NCI-H1417 treated with DMSO at 0.1 percent for 48 hours (cell line): ENCODE measurements around the gene NOS1.
A peak's percentile ranks its signal among the peaks of the same experiment; 100 is the strongest.
"Not testable (repeated sequence)": the region's sequence is repeated elsewhere in the genome, so short reads cannot be mapped to it uniquely, and the experiment has no call there.

Source experiments
- DNase-seq: peaks from one replicate; lab custom pipeline; 2025; lab: John Stamatoyannopoulos, UW

NOS1 gene

DNA sequence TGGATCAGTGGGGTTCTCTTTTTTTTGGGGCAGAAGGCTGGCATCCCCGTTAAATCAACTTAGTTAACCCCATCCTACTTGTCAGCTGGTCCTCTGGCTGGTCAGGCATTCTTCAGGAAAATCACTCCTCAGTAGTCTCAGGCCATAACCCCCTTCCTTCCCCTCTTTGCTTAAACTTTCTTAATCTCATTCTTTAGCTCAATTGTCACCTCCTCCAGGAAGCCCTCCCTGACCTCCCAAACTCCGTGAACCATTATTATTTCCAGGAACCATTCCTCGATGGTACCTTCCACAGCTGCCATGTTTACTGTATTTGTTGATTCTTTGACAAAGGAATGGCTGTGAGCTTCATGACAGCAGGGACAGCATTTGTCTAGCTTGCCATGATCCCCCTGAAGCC lies 98.7 kb downstream of the NOS1 start:
- DNase-seq = no peak

DNA sequence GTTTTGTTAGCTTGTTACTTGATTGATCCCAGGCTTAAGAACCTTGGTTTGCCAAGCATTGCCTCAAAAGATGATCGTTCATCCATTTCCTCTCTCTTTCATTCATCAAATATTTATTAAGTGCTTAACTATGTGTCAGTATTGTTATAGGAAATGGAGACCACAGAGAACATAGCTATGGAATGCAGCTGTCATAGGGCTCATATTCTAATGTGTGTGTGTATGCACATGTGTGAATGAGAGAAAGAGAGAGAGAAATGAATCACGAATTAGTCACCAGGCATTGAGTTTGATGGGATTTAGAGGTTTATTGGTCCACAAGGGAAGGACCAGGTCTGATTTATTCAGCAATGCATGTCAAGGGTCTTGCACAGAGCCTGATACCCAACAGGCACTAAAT lies 100.2 kb downstream of the NOS1 start:
- no peak for DNase-seq

DNA sequence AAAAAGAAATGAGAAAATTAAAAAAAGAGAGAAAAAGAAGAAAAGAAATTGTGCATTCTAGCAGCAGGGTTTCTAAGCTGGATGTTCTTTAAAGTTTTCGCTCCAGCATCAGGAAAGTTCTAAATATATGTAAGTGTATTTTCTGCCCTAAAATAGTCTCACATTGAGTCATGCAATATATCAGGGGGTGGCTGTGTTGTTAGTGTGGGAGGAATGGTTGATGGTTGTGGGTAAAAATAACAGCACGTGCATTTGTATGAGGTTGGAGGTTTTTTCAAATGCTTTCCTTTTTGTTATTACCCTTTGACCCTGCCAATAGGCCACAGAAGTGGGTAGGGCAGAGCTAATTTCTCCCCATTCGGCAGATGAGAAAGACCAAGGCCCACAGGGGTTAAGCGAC lies 106.0 kb downstream of the NOS1 start:
- DNase-seq = no peak

DNA sequence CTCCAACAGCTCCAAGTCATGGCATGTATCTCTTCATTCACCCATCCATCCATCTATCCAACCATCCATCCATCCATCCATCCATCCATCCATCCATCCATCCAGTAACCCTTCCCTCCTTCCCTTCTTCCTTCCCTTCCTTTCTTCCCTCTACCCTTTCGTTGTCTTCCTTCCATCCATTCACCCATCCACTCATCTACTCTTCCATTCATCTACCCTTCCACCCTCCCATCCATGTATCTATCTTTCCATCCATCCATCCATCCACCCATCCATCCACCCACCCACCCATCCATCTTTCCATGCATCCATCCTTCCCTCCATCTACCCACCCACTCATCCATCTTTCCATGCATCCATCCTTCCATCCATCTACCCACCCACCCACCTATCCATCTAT lies 117.9 kb downstream of the NOS1 start:
- DNase-seq = no peak

DNA sequence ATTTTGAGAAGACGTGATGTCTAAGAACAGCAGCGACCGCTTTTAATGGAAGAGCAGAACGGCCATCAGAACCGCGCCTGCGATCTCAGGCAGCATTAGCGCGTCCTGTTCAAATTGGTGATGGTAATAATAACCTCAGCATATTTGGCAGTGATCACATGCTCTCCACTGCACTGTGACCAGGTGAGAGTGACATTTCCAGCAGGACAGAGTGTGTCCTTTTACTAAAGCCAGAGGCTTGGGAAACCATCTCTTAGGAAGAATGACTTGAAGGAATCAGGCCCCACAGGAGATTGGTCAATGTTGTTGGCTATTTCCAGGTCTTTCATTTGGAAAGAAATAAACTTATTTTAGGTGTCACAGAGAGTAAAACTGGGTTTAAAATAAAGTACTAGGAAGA lies 119.7 kb downstream of the NOS1 start:
- DNase-seq = no peak

DNA sequence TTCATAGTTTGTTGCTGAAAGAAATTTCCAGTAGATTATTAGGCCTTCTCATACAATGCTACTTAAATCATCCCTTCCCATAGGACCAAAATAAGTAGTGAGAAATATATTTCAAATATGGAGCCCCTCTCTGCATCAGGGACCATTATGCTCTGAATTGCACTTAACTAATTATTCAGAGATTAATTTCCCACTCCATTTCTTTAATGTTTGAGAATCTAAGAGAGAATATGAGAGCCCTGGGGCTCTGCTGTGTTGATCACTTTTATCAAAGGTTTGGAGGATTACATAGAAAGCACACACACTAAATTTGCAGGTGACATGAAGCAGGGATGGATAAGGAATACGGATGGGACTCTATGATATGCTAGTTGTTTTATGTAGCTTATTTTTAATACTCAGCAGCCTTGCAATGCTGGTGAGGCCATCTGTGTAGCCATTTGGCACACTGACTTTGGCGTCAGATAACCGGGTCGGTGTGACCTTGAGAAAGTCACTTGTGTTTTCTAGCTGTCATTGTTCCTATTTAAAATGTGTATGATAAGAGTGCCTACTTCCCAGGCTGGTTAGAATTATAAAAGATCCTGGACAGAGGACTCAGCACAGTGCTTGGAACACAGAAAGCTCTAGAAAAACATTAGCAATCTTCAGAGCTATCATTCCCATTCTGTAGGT lies 121.2 kb downstream of the NOS1 start:
- no peak for DNase-seq

DNA sequence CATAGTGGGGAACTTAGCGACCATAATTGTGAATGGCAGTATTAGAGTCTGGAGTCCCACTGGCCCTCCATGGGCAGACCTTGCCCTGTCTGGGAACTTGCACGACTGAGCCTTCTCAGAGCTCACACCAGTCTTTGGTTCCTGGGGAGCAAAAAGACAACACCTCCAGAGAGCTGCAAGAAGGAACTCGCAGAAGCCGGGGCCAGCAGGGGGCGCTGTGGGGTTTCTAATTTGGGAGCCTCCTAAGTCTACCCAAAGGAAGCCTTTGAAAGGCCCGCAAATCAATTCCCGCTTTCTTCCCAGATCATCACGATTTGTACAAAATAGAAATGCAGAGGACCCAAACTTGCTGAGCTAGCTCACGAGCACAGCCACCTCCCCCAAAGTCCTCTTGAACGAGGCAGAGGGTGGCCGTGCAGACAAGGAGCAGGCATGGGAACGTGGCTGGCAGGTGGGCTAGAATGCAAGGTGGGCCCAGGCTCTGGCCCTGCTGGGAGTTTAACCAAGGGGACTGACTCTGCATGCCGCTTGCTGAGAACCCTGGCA lies 124.9 kb downstream of the NOS1 start:
- DNase-seq = no peak

DNA sequence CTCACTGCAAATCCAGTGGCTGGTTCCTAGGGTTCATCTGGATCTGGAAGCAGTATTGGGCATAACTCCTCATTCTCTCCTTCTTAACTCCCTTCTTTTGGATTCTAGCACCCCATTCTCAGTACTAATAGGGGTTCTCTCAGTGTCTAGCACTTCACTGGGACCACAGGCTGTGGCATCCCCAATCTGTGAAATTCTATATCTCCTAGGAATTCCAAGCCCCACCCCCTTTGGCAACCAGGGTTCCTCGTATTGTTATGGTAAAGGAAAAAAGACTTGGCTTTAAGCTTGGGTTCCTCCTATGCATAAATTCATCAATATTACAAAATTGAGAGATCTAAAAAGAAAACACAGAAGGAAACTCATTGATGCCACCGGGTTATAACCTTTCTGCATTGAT lies 126.2 kb downstream of the NOS1 start:
- no peak for DNase-seq

DNA sequence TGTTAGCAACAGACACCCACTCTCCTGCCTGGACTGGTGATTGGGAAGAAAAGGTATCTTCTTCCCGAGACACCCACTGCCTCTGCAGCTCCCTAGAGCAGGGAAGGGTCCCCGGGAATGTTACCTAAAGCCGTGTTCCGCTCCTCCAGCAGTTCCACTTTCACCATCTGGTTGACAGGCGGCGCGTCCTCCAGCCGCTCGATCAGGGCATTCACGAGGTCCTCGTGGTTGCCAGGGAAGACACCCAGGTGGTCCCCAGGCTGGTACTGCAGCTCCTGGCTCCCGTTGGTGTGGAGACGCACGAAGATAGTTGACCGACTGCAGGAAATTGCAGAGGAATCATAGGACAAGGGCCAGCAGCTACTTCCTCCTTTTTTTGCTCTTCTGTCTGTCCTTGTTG lies 127.0 kb downstream of the NOS1 start:
- DNase-seq = no peak

DNA sequence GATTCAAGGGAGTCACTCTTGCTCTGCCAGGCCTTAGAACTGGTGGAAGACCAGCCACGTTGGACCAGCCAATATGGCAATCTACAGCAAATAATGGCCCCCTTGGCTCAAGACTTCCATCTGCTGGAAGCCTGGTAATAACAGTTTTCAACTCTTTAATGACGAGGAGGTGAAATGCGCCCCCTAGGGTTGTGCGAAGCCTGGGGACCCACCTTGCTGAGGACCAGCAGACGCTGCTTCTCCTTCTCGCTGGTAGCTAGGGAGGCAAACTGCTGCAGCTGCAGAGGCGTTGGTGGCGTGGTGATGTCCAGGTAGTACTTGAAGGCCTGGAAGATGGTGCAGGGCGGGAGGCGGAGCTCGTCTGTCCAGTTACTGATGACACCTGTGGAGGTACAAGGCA lies 129.7 kb downstream of the NOS1 start:
- no peak for DNase-seq

DNA sequence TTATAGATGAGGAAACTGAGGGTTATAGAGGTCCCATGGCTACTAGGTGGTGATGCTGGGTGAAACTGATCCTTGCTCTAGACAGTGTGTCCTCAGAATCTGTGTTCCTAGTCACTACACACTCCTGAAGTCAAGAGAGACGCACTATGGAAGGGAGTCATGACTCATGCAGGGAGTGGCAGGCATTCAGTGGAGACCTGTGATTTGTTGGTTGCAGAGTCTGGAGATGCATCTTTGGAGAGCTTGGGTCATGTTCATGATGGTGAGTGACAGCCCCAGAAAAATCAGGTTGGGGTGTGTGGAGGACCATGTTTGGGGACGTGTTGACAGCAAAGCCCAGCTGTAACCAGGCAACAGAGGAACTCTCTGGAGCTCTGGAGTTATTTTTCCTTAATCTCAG lies 133.2 kb downstream of the NOS1 start:
- no peak for DNase-seq

DNA sequence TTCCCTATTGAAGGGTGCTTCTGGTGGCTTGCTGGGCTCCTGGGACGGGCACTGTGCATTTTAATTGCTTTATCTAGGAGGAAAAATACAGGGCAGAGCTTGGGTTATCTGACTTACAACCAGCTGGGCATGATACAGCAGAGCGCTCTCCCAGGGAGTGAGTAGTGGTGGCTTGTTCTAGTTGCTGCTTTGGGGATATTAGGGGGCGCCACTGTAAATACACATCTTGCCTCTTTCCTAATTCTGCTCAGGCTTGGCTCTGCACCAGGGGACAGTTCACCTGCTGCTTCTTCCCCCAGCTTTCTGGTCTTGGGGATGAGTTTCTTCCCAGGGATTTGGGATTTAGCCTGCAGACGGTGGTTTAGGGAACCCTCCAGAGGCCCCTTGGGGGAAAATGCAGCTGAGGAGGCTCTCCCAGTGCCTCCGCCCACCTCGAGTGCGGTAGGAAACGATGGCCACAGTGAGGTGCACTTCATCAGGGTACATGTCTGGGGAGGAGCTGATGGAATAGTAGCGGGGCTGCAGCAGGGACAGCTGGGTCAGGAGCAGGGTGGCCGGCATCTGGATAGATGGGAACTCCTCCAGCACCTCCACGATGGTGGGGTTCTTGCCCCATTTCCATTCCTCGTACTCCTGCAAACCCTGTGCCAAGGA lies 134.3 kb downstream of the NOS1 start:
- no peak for DNase-seq

DNA sequence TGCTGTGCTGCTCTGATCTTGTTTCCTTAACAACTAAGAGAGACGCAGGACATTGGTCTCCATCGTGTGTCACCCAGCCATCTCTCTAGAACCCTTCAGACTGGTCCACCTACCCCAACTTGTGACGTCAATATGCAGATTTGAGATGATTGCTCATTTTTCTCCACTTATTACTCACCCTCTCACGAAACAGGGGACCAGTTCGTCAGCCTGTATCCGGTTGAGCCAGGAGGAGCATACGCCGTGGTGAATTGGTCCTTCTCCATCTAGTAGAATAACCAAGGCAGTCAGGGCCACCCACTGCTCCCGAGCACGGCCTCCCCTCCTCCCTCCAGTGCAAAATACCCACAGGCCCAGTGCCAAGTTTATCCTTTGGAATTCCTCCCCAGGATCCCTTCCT lies 134.9 kb downstream of the NOS1 start:
- no peak for DNase-seq

DNA sequence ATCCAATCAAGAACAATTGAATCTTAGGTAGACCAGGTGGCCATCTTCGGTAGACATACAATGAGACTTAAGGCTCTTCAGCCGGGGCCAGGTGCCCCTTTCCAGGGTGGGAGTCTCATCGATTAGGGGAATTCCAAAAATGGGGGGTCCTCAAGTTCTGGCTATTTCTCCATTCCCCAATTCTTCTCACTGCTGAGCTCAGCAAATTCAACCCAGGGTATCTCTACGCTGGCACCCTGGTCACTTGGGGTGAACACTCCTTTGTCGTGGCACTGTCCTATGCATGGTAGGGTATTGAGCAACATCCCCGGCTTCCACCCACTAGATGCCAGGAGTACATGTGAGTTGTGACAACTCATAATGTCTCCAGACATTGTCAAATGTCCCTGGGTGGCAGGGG lies 136.2 kb downstream of the NOS1 start:
- DNase-seq = no peak

DNA sequence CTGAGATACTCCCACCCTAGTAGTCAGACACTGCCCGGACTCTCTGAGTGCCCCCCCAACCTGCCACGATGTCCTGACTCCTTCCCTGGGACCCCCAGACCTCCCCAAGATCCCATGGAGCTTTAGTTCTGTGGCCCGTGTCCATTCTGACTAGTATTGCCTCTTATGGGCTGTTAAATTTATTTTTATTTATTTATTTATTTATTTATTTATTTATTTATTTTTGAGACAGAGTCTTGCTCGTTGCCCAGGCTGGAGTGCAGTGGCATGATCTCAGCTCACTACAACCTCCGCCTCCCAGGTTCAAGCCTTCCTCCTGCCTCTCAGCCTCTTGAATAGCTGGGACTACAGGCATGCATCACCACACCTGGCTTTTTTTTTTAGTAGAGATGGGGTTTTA lies 140.5 kb downstream of the NOS1 start:
- DNase-seq = not testable (repeated sequence)

DNA sequence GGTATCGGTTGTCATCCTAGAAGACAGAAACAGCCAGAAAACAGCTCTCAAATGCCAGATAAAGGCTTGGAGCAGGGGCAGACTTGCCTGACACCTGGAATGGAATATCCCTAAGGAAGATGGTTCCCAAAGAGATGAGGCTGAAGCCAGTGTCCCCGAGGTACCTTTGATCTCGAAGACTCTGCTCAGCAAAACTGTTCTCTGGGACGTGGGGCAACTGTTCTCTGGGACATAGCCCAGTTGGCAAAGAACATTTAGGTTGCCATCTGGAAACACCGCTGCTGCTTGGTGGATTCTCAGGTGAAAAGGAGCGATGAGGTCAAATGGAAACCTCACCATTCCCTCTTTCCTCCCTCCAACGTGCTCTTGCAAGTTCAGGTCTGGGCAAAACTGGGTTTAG lies 143.3 kb downstream of the NOS1 start:
- no peak for DNase-seq

DNA sequence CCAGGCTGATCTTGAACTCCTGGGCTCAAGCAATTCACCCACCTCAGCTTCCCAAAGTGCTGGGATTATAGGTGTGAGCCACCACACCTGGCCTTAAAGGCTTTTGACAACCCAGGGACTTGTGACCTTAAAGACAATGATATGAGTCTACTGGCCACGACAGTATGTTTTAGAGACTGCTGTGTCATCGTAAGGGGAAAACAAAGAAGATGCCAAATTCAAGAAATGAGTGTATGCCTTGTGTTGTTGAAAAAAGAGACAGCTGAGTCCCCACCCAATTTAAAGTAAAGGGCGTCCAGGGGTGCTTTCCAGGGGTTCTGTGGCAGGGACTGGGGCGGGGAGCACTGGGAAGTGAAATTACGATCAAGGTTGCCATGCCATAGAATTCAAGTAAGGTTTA lies 144.7 kb downstream of the NOS1 start:
- DNase-seq = no peak

DNA sequence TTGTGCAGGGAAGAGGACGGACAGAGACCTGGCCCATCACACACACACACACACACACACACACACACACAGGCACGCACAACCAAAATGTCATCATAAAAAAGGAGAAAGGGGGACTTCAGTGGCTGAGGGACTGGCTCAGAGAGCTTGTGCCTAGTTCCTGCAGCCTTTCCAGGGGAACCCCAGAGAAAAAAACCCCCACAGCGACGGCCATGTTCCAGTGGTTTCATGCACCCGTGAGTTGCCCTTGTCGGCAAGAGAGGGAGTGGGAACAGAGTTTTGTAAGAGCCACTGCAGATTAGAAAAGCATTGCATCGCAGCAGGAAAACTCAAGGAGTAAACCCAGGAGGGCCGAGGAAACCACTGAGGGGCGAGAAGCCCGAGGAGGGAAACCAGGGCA lies 146.6 kb downstream of the NOS1 start:
- DNase-seq = no peak

DNA sequence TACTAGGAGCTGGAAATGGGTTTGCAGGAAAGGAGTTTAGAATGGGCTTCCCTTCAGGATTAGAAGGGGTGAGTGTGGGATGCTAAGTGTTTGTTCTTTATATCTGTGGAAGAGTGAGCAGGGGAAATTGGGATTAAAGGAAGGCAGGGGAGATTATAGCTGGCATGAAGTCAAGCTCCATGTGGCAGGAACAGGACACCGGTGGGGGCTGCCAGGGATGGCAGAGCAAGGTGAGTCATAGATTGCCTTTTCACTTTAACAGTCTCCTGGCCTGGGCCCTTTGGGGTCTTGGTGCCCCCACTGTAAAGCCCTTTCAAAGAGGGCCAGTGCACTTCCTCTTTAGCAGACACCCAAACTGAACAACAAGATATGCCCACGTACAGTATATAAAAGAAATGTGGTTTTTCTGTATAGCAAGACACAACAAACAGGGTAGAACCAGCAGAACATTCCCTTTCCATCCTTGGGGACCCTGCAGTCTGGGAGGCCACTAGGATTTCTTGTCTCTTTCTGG lies 148.1 kb downstream of the NOS1 start:
- no peak for DNase-seq

DNA sequence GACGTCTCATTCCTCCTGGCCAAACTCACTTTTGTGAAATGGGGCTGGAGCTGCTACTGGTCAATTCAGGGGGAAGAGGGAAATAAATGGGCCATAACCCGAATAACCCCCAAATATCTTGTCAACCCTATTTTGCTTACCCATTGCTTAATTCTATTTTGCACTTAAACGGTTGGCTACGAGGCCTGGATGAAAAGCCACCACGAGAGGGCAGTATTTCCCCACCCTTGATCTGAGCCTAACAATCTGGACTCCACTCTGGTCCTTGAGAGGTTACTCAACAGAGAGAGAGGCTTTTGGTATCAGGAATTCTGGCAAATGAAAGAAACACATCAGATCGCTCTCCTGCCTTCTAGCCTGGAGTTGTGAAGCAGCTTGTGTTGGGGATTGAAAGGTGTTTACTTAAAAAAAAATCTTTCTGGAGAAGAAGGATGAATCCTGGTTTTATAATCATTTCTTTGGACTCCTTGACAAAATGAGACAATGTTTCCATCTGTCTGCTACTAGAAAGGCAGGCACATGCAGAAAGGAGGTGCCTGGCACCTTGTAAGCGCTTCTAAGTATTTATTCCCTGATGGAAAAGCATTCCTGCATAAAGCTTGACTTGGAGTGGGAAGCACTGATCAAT lies 148.7 kb downstream of the NOS1 start:
- peak; percentile 21 for DNase-seq

DNA sequence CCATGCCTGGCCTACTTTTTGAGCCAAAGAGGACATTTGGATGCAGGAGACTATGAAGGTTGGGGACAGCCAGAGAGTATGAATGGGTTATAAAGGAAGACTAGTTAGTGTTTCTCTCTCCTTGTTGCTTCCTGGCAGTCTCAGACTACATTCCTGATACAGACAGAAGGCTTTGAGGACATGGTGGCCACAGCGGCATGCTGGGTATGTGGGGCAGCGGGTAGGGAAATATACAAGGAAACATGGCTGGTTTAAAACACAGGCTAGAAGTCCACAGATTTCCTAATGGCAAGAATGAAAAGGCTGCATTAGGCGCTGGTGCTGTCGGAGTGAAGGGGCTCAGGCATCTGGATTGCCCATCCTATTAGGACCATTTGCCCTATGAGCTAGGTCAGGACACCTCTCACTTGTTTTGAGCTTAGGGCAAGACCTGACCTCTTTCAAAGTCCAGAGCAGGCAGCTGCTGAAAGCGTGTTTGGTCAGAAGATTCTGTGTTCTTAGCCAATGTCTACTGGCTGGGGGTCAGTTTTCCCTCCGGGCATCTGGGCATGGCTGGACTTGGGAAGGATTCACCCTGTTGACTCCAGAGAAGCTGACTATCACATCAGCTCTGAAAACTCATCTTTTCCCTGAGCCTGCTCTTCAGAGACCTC lies 151.0 kb downstream of the NOS1 start:
- DNase-seq = no peak

DNA sequence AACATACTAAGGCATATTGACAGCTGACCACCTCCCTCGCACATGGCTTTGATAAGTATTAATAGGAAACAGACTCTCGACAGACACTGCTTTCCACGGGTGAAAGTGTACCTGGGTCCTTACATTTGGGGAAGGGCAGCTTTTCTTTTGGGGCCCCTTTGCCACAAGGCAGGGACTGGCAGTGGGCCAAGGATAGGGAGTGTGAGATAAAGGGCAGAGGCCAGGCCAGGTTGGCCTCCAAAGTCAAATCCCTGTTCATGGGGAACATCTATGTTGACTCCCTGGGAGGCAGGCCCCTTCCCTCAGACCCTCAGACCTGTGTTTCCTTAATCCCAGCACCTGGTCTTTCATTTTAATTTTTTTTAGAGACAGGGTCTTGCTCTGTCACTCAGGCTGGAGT lies 151.8 kb downstream of the NOS1 start:
- no peak for DNase-seq
